ENCODE results near the gene CREB3L1.

DNA sequence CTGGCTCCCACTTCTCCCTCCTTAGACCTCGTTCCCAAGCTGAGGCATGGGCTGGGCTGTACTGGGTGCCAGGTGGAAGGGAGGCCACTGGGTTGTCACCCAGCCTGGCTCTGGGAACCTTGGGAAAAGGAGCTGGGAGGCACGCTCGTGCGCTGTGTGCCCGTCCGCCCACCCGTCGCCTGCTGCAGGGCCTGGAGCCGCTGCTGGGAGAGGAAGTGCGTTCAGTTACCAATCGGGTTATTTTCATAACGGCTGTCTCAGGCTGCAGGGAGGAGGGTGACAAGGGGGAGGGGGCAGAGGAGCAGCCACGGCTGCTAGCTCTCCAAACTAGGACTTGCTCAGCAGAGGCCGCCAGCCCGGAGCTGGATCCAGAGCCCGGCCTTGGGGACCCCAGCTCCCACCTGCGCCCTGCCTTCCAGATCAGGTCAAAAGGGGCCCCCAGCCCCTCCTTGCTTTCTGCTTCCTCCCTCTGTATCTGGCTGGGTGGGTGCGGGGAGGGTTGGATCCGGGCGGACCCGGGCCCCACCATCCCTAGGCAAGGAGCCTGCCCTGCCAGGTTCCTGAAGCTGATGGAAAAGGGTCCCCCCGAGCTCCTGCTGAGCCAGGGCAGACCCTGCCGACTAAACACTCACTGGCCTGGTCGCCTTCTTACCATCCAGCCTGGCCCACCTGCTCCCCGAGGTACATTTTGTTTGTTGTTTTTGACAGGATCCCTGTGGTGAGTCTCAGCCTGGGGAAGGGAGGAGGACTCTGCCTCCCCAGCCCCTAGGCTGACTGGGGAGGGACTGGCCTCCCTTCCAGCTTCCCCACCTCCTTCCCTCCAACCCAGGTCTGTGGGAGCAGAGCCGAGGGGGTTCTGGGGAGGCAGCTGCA is 84.1 kb downstream of the CREB3L1 start:
- TF ChIP-seq CTCF (conservative IDR thresholded peaks at IDR 0.05 in 1 of 2, IDR thresholded peaks at IDR 0.05 in 1 of 2; ENCODE audit: extremely low read depth in 1 of 2, insufficient read depth in 1 of 2, low read depth in 1 of 2, low read length in 2 of 2) (no peak), EZH2 (IDR thresholded peaks at IDR 0.05; ENCODE audit: borderline replicate concordance, low read length) (no peak)

All from mammary epithelial cell (primary cell).